ENCODE results near the gene FAM43A.

DNA sequence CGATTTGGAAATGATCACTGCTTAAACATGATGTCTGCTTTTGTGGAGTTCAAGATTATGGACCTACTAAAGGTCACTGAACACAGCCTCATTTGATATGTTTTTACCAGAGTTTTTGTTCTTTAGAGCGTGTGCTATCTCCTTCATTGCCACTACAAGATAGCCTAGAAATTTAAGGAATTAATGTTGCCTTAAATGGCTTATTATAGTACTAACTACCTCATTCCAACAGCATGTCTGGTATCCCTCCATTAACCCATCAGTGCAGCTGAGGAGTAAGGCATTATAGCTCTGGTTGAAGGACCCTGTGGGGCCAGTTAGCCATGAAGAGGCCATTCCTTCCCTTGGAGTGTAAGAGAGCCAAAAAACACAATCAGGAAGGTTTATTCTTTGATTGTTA lies 2.3 kb upstream of the FAM43A start:
- TF ChIP-seq, protein P1, sequence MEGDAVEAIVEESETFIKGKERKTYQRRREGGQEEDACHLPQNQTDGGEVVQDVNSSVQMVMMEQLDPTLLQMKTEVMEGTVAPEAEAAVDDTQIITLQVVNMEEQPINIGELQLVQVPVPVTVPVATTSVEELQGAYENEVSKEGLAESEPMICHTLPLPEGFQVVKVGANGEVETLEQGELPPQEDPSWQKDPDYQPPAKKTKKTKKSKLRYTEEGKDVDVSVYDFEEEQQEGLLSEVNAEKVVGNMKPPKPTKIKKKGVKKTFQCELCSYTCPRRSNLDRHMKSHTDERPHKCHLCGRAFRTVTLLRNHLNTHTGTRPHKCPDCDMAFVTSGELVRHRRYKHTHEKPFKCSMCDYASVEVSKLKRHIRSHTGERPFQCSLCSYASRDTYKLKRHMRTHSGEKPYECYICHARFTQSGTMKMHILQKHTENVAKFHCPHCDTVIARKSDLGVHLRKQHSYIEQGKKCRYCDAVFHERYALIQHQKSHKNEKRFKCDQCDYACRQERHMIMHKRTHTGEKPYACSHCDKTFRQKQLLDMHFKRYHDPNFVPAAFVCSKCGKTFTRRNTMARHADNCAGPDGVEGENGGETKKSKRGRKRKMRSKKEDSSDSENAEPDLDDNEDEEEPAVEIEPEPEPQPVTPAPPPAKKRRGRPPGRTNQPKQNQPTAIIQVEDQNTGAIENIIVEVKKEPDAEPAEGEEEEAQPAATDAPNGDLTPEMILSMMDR (conservative IDR thresholded peaks at IDR 0.05 in 1 of 2, IDR thresholded peaks at IDR 0.05 in 1 of 2; ENCODE audit: extremely low read depth in 1 of 2, insufficient read depth in 1 of 2, low read depth in 1 of 2, low read length in 2 of 2), result no peak
- no peak for TF ChIP-seq EZH2 (IDR thresholded peaks at IDR 0.05; ENCODE audit: borderline replicate concordance, low read length)

All from mammary epithelial cell (primary cell).